Muscle of leg (tissue), 16 donors: Measurements from ENCODE around the gene SPRR2F. TPM values are rescaled to one million over a fixed set of nuclear protein-coding genes. Genes with fewer than 3 reads are reported as not detected.
"Not testable (repeated sequence)": the region's sequence is repeated elsewhere in the genome, so short reads cannot be mapped to it uniquely, and the experiment has no call there.

Source experiments
- DNase-seq: peaks from one replicate; pipeline ENCODE4 v3.0.0; 2013
- H3K27ac ChIP-seq: one replicate; pipeline ENCODE4 v1.5.1; 2013; ENCODE audit warnings: mild to moderate bottlenecking, low read length, control low read depth
- H3K27me3 ChIP-seq: one replicate; pipeline ENCODE4 v1.6.1; 2013; ENCODE audit warnings: low read length; ENCODE audit not compliant: control insufficient read depth, insufficient read depth
- H3K36me3 ChIP-seq: one replicate; pipeline ENCODE4 v1.6.1; 2013; ENCODE audit warnings: low read length; ENCODE audit not compliant: control insufficient read depth, insufficient read depth
- H3K4me1 ChIP-seq: one replicate; pipeline ENCODE4 v1.6.1; 2013; ENCODE audit warnings: low read length; ENCODE audit not compliant: control insufficient read depth, insufficient read depth
- H3K4me3 ChIP-seq: one replicate; pipeline ENCODE4 v1.5.1; 2013; ENCODE audit warnings: low read length, control low read depth
- H3K9me3 ChIP-seq: replicated peaks from 2 replicates; pipeline ENCODE4 v1.6.1; 2013; ENCODE audit warnings: low read depth, low read length; ENCODE audit not compliant: control insufficient read depth
- WGBS: methylation state at CpG from one replicate; pipeline ENCODE4 v1.1.5; 2013; ENCODE audit warnings: missing lambda C conversion rate; ENCODE audit not compliant: insufficient coverage; 5-methylcytosine and 5-hydroxymethylcytosine counted together
- long read RNA-seq, 11 donors: transcript quantifications; one replicate each; lab custom pipeline, GENCODE V29; 2026
- polyA plus RNA-seq, 8 donors: library from polyadenylated mRNA; unstranded; fragments of 120-200 nt; gene quantifications; one replicate each; pipeline versions ENCODE4 v1.2.1 to v1.2.3, GENCODE V29; 2013; ENCODE audit warnings: inconsistent platforms in 1 of 8, low replicate concordance in 1 of 8; ENCODE audit not compliant: insufficient read length in 8 of 8, insufficient read depth in 1 of 8
- total RNA-seq: library from RNA; stranded (reverse); fragments of 120-200 nt; gene quantifications from one replicate; pipeline ENCODE4 v1.2.4, GENCODE V29; 2013

SPRR2F gene
- not detected for total RNA-seq
- under 1 TPM in 1 of 8 donors, not detected in 7; 0.28 TPM for polyA plus RNA-seq
- long read RNA-seq, donor 1, result 0 reads
- long read RNA-seq, donor 2, result 0 reads
- long read RNA-seq, donor 3, result 0 reads
- long read RNA-seq, donor 4, result 0 reads
- long read RNA-seq, donor 5, result 0 reads
- long read RNA-seq, donor 6, partial matches to known transcripts, result 0 of 1 reads
- long read RNA-seq, donor 6, other reads (novel, unspliced or antisense), result 0 of 1 reads
- long read RNA-seq, donor 7, result 0 reads
- long read RNA-seq, donor 8, result 0 reads
- long read RNA-seq, donor 9, result 0 reads
- long read RNA-seq, donor 10, result 0 reads
- long read RNA-seq, donor 11, result 0 reads

GRCh38 chr1:153113416-153113815 is at the start of gene SPRR2F:
TSS of gene SPRR2F (minus strand) at chr1:153113516. CDS start at chr1:153112733, 783 bp downstream.
- Histone ChIP-seq H3K27me3 (no peaks in the 10 kb centered on the region), H3K36me3 (no peaks in the 10 kb centered on the region), H3K4me1 (no peaks in the 10 kb centered on the region), H3K9me3 (no peaks in the 10 kb centered on the region), H3K4me3 (no peak within 1 kb of the TSS), H3K27ac (no peak within 1 kb of the TSS)
- 75% methylated on average over 3 of the region's 3 CpGs for WGBS
- no peak for DNase-seq

- no peaks in the 10 kb centered on the region for H3K9me3 ChIP-seq
- H3K36me3 ChIP-seq, result no peaks in the 10 kb centered on the region
- H3K27me3 ChIP-seq, result no peaks in the 10 kb centered on the region
- H3K4me3 ChIP-seq, result no peak overlapping the region
- H3K4me1 ChIP-seq, result no peaks in the 10 kb centered on the region
- no peak for DNase-seq
- H3K27ac ChIP-seq, result no peak overlapping the region
- no CpG with 5 or more reads among the region's 2 CpGs for WGBS
Observed at GRCh38 chr1:153155541-153155940, 42.2 kb upstream of the SPRR2F start.

- no peaks in the 10 kb centered on the region for H3K4me1 ChIP-seq
- 67% methylated on average over 1 of the region's 3 CpGs for WGBS
- H3K4me3 ChIP-seq, result no peak overlapping the region
- no peak overlapping the region for H3K27ac ChIP-seq
- no peaks in the 10 kb centered on the region for H3K27me3 ChIP-seq
- H3K9me3 ChIP-seq, result no peaks in the 10 kb centered on the region
- no peak for DNase-seq
- no peaks in the 10 kb centered on the region for H3K36me3 ChIP-seq
Observed at GRCh38 chr1:153152481-153152880, 39.2 kb upstream of the SPRR2F start.

- H3K4me3 ChIP-seq, result no peak within 1 kb of the TSS
- no peak within 1 kb of the TSS for H3K27ac ChIP-seq
- H3K27me3 ChIP-seq, result no peaks in the 10 kb centered on the region
- no peaks in the 10 kb centered on the region for H3K9me3 ChIP-seq
- no CpG with 5 or more reads among the region's 1 CpG for WGBS
- no peak for DNase-seq
- H3K4me1 ChIP-seq, result no peaks in the 10 kb centered on the region
- H3K36me3 ChIP-seq, result no peaks in the 10 kb centered on the region
Observed at GRCh38 chr1:153150846-153151245, 37.5 kb upstream of the SPRR2F start, which contains the start of gene SPRR2G. TSS of gene SPRR2G (minus strand) at chr1:153150890. CDS start at chr1:153150110, 780 bp downstream.

GRCh38 chr1:153141377-153141776 is 28.1 kb upstream of the SPRR2F start:
- no peak for DNase-seq
- no peaks in the 10 kb centered on the region for H3K9me3 ChIP-seq
- H3K27ac ChIP-seq, result no peak overlapping the region
- H3K27me3 ChIP-seq, result no peaks in the 10 kb centered on the region
- H3K4me3 ChIP-seq, result no peak overlapping the region
- H3K4me1 ChIP-seq, result no peaks in the 10 kb centered on the region
- 75% methylated on average over 1 of the region's 3 CpGs for WGBS
- no peaks in the 10 kb centered on the region for H3K36me3 ChIP-seq

- Histone ChIP-seq H3K4me3 (no peak overlapping the region), H3K27ac (no peak overlapping the region), H3K9me3 (no peaks in the 10 kb centered on the region), H3K36me3 (no peaks in the 10 kb centered on the region), H3K27me3 (no peaks in the 10 kb centered on the region), H3K4me1 (no peaks in the 10 kb centered on the region)
- 100% methylated on average over 1 of the region's 3 CpGs for WGBS
- DNase-seq, result no peak
Observed at GRCh38 chr1:153140484-153140883, 27.2 kb upstream of the SPRR2F start.

GRCh38 chr1:153133743-153134142 is 20.4 kb upstream of the SPRR2F start:
- H3K27me3 ChIP-seq, result no peaks in the 10 kb centered on the region
- no peaks in the 10 kb centered on the region for H3K9me3 ChIP-seq
- H3K4me1 ChIP-seq, result no peaks in the 10 kb centered on the region
- no peak overlapping the region for H3K27ac ChIP-seq
- no peak overlapping the region for H3K4me3 ChIP-seq
- DNase-seq, result no peak
- no peaks in the 10 kb centered on the region for H3K36me3 ChIP-seq
- 61% methylated on average over 2 of the region's 2 CpGs for WGBS

GRCh38 chr1:153133267-153133666 is 20.0 kb upstream of the SPRR2F start:
- H3K36me3 ChIP-seq, result no peaks in the 10 kb centered on the region
- no peak for DNase-seq
- H3K4me1 ChIP-seq, result no peaks in the 10 kb centered on the region
- H3K27ac ChIP-seq, result no peak overlapping the region
- H3K9me3 ChIP-seq, result no peaks in the 10 kb centered on the region
- H3K27me3 ChIP-seq, result no peaks in the 10 kb centered on the region
- H3K4me3 ChIP-seq, result no peak overlapping the region
- 40% methylated on average over 1 of the region's 1 CpG for WGBS

- DNase-seq, H3K4me1 ChIP-seq, H3K36me3 ChIP-seq, H3K27me3 ChIP-seq, H3K9me3 ChIP-seq, H3K27ac ChIP-seq, H3K4me3 ChIP-seq: not testable (repeated sequence)
- 70% methylated on average over 2 of the region's 4 CpGs for WGBS
Observed at GRCh38 chr1:153128688-153129087, 15.4 kb upstream of the SPRR2F start.

- Histone ChIP-seq H3K4me3 (no peak overlapping the region), H3K36me3 (no peaks in the 10 kb centered on the region), H3K9me3 (peaks cover 2% of the 10 kb centered on the region), H3K27ac (no peak overlapping the region), H3K4me1 (peaks cover 3% of the 10 kb centered on the region), H3K27me3 (no peaks in the 10 kb centered on the region)
- DNase-seq, result no peak
- 62% methylated on average over 2 of the region's 2 CpGs for WGBS
Observed at GRCh38 chr1:153127296-153127695, 14.0 kb upstream of the SPRR2F start.
